ENCODE results near the gene VPS37B. TPM values are rescaled to one million over a fixed set of nuclear protein-coding genes. Genes with fewer than 3 reads are reported as not detected.
"Not testable (repeated sequence)": the region's sequence is repeated elsewhere in the genome, so short reads cannot be mapped to it uniquely, and the experiment has no call there.

The VPS37B gene
- total RNA-seq, 2 experiments from 2014 or later, result 24.9 to 26.5 TPM

- Mint-ChIP-seq H3K4me3 (no peak overlapping the region), H3K9me3 (ENCODE audit: insufficient read depth) (peaks cover 4% of the 10 kb centered on the region), H3K27ac (peak overlapping the region; percentile 32), H3K36me3 (ENCODE audit: low read depth) (peaks cover 33% of the 10 kb centered on the region), H3K27me3 (ENCODE audit: low read depth) (no peaks in the 10 kb centered on the region), H3K4me1 (ENCODE audit: low read depth) (peaks cover 88% of the 10 kb centered on the region)
- DNase-seq, result no peak
- peak; percentile 31 for ATAC-seq
- ChIA-PET CTCF (interaction anchor here (1.7 to 4.4 kb wide), 5 partner anchors 8 to 69 kb away, joined by 5 to 30 read pairs (median 7); no protein-coding TSS in a partner anchor), POLR2A (no interaction called here)
Observed at GRCh38 chr12:122878780-122879612, 16.9 kb downstream of the VPS37B start.

GRCh38 chr12:122876731-122877130, 19.2 kb downstream of the VPS37B start:
- Mint-ChIP-seq H3K9me3 (ENCODE audit: insufficient read depth) (no peaks in the 10 kb centered on the region), H3K27me3 (ENCODE audit: low read depth) (no peaks in the 10 kb centered on the region), H3K4me1 (ENCODE audit: low read depth) (peaks cover 88% of the 10 kb centered on the region), H3K4me3 (no peak overlapping the region), H3K27ac (no peak overlapping the region), H3K36me3 (ENCODE audit: low read depth) (peaks cover 29% of the 10 kb centered on the region)
- ATAC-seq (no peak), DNase-seq (no peak)
- POLR2A ChIA-PET, result no interaction called here
- CTCF ChIA-PET, result interaction anchor here (0.9 to 3.1 kb wide), 7 partner anchors 9 to 78 kb away, joined by 3 to 11 read pairs (median 4); no protein-coding TSS in a partner anchor

GRCh38 chr12:122876281-122876680, 19.6 kb downstream of the VPS37B start:
- Mint-ChIP-seq H3K4me1 (ENCODE audit: low read depth) (peaks cover 89% of the 10 kb centered on the region), H3K36me3 (ENCODE audit: low read depth) (peaks cover 29% of the 10 kb centered on the region)
- ATAC-seq; DNase-seq; POLR2A ChIA-PET; H3K27me3 Mint-ChIP-seq (ENCODE audit: low read depth); H3K9me3 Mint-ChIP-seq (ENCODE audit: insufficient read depth); H3K4me3 Mint-ChIP-seq; H3K27ac Mint-ChIP-seq: not testable (repeated sequence)
- CTCF ChIA-PET, result interaction anchor here (0.9 to 3.1 kb wide), 7 partner anchors 10 to 78 kb away, joined by 3 to 11 read pairs (median 4); no protein-coding TSS in a partner anchor

- ATAC-seq (no peak), DNase-seq (no peak)
- peaks cover 89% of the 10 kb centered on the region for H3K4me1 Mint-ChIP-seq (ENCODE audit: low read depth)
- peaks cover 28% of the 10 kb centered on the region for H3K36me3 Mint-ChIP-seq (ENCODE audit: low read depth)
- H3K4me3 Mint-ChIP-seq, result no peak overlapping the region
- ChIA-PET CTCF (interaction anchor here (0.6 to 2.3 kb wide), 2 partner anchors 15 kb away, joined by 3 to 11 read pairs; no protein-coding TSS in a partner anchor), POLR2A (interaction anchor here (1.3 kb wide), 1 partner anchor 100 kb away, joined by 3 read pairs; the partner anchor contains the start of gene OGFOD2)
- H3K27me3 Mint-ChIP-seq (ENCODE audit: low read depth), result no peaks in the 10 kb centered on the region
- H3K27ac Mint-ChIP-seq, result peak overlapping the region; percentile 59
- no peaks in the 10 kb centered on the region for H3K9me3 Mint-ChIP-seq (ENCODE audit: insufficient read depth)
Observed at GRCh38 chr12:122875590-122876220, 20.2 kb downstream of the VPS37B start.

GRCh38 chr12:122874081-122874480, 21.8 kb downstream of the VPS37B start:
- Mint-ChIP-seq H3K4me3 (no peak overlapping the region), H3K9me3 (ENCODE audit: insufficient read depth) (no peaks in the 10 kb centered on the region), H3K27me3 (ENCODE audit: low read depth) (no peaks in the 10 kb centered on the region), H3K36me3 (ENCODE audit: low read depth) (peaks cover 38% of the 10 kb centered on the region), H3K4me1 (ENCODE audit: low read depth) (peaks cover 77% of the 10 kb centered on the region), H3K27ac (no peak overlapping the region)
- DNase-seq (peak; percentile 44), ATAC-seq (peak; percentile 62)
- CTCF ChIA-PET, result interaction anchor here (1.0 to 1.6 kb wide), 3 partner anchors 9 to 79 kb away, joined by 3 to 5 read pairs (median 4); no protein-coding TSS in a partner anchor
- POLR2A ChIA-PET, result interaction anchor here (1.3 kb wide), 1 partner anchor 101 kb away, joined by 3 read pairs; the partner anchor contains the start of gene OGFOD2

- no peak for DNase-seq
Observed at GRCh38 chr12:122873540-122873939, 22.4 kb downstream of the VPS37B start.

GRCh38 chr12:122872815-122873361, 23.0 kb downstream of the VPS37B start:
- Mint-ChIP-seq H3K4me1 (ENCODE audit: low read depth) (peaks cover 69% of the 10 kb centered on the region), H3K9me3 (ENCODE audit: insufficient read depth) (no peaks in the 10 kb centered on the region), H3K36me3 (ENCODE audit: low read depth) (peaks cover 41% of the 10 kb centered on the region), H3K27ac (peak overlapping the region; percentile 16), H3K27me3 (ENCODE audit: low read depth) (no peaks in the 10 kb centered on the region), H3K4me3 (no peak overlapping the region)
- DNase-seq, result no peak
- no peak for ATAC-seq
- ChIA-PET POLR2A (interaction anchor here (0.6 to 2.4 kb wide), 2 partner anchors 25 to 81 kb away, joined by 6 to 7 read pairs; no protein-coding TSS in a partner anchor), CTCF (interaction anchor here (1.2 to 16.3 kb wide), 9 partner anchors 7 to 79 kb away, joined by 3 to 204 read pairs (median 5); no protein-coding TSS in a partner anchor)

More at GRCh38 chr12:122873540-122873939, 22.4 kb downstream of the VPS37B start:
- no peak for ATAC-seq
- no peak overlapping the region for H3K4me3 Mint-ChIP-seq
- POLR2A ChIA-PET, result interaction anchor here (2.4 kb wide), 1 partner anchor 25 kb away, joined by 7 read pairs; no protein-coding TSS in a partner anchor
- no peaks in the 10 kb centered on the region for H3K27me3 Mint-ChIP-seq (ENCODE audit: low read depth)
- peaks cover 74% of the 10 kb centered on the region for H3K4me1 Mint-ChIP-seq (ENCODE audit: low read depth)
- peak overlapping the region; percentile 18 for H3K27ac Mint-ChIP-seq
- H3K9me3 Mint-ChIP-seq (ENCODE audit: insufficient read depth), result no peaks in the 10 kb centered on the region
- peaks cover 42% of the 10 kb centered on the region for H3K36me3 Mint-ChIP-seq (ENCODE audit: low read depth)
- CTCF ChIA-PET, result interaction anchor here (1.0 to 3.7 kb wide), 4 partner anchors 9 to 80 kb away, joined by 3 to 15 read pairs (median 4); no protein-coding TSS in a partner anchor

- ATAC-seq, result peak; percentile 59
- no peaks in the 10 kb centered on the region for H3K27me3 Mint-ChIP-seq (ENCODE audit: low read depth)
- POLR2A ChIA-PET, result interaction anchor here (0.6 to 2.4 kb wide), 3 partner anchors 23 to 82 kb away, joined by 4 to 7 read pairs (median 6); no protein-coding TSS in a partner anchor
- DNase-seq, result peak; percentile 66
- peak overlapping the region; percentile 65 for H3K4me3 Mint-ChIP-seq
- CTCF ChIA-PET, result interaction anchor here (1.2 to 16.3 kb wide), 13 partner anchors 8 to 366 kb away, joined by 3 to 204 read pairs (median 6); no protein-coding TSS in a partner anchor
- H3K9me3 Mint-ChIP-seq (ENCODE audit: insufficient read depth), result no peaks in the 10 kb centered on the region
- peaks cover 64% of the 10 kb centered on the region for H3K4me1 Mint-ChIP-seq (ENCODE audit: low read depth)
- peaks cover 38% of the 10 kb centered on the region for H3K36me3 Mint-ChIP-seq (ENCODE audit: low read depth)
- H3K27ac Mint-ChIP-seq, result peak overlapping the region; percentile 81
Observed at GRCh38 chr12:122871851-122872780, 23.8 kb downstream of the VPS37B start.

GRCh38 chr12:122870867-122871664, 24.9 kb downstream of the VPS37B start:
- Mint-ChIP-seq H3K27me3 (ENCODE audit: low read depth) (no peaks in the 10 kb centered on the region), H3K4me1 (ENCODE audit: low read depth) (peaks cover 55% of the 10 kb centered on the region), H3K9me3 (ENCODE audit: insufficient read depth) (no peaks in the 10 kb centered on the region), H3K27ac (peak overlapping the region; percentile 81), H3K36me3 (ENCODE audit: low read depth) (peaks cover 39% of the 10 kb centered on the region), H3K4me3 (peak overlapping the region; percentile 65)
- CTCF ChIA-PET, result interaction anchor here (1.2 to 16.3 kb wide), 10 partner anchors 9 to 367 kb away, joined by 3 to 204 read pairs (median 8); no protein-coding TSS in a partner anchor
- no peak for ATAC-seq
- DNase-seq, result no peak
- POLR2A ChIA-PET, result interaction anchor here (1.7 to 2.4 kb wide), 2 partner anchors 24 to 27 kb away, joined by 4 to 7 read pairs; no protein-coding TSS in a partner anchor

All from activated CD8-positive, alpha-beta T cell treated with anti-CD3 and anti-CD28 coated beads, Interleukin-2, amount 10 ng/mL, durations not matched to agents 7 days and 5 days (primary cell).